C4-2B (cell line): ENCODE results near the gene PRB4.

Experiments
- H3K27ac ChIP-seq: fragments of 450-650 bp; 2 replicates; pipeline ENCODE4 v1.5.1; 2017
- ZFX ChIP-seq: fragments of 450-650 bp; IDR thresholded peaks from 2 replicates; pipeline ENCODE4 v1.6.1; 2017
- TF ChIP-seq, protein P1 (sequence below): fragments of 450-650 bp; conservative IDR thresholded peaks from 2 replicates; pipeline ENCODE4 v1.5.1; 2017; ENCODE audit warnings: mild to moderate bottlenecking

The PRB4 gene

DNA sequence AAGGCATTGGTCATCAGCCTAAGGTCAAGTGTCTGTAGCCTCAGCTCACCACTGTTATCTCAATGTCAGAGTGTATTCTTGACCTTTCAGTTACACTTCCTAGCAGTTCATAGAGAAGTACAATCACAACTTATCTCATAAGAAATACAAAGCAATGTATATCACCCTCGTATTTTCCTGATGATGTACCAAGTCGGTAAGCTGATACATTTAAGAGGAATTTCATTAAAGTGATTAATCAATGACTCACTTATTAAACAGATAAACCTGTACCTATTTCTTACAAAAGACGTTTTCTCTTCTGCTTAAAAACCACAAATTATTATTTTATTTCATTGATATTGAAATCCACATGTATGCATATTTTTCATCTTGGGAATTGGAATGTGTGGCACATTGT is 36.8 kb downstream of the PRB4 start:
- TF ChIP-seq, protein P1, sequence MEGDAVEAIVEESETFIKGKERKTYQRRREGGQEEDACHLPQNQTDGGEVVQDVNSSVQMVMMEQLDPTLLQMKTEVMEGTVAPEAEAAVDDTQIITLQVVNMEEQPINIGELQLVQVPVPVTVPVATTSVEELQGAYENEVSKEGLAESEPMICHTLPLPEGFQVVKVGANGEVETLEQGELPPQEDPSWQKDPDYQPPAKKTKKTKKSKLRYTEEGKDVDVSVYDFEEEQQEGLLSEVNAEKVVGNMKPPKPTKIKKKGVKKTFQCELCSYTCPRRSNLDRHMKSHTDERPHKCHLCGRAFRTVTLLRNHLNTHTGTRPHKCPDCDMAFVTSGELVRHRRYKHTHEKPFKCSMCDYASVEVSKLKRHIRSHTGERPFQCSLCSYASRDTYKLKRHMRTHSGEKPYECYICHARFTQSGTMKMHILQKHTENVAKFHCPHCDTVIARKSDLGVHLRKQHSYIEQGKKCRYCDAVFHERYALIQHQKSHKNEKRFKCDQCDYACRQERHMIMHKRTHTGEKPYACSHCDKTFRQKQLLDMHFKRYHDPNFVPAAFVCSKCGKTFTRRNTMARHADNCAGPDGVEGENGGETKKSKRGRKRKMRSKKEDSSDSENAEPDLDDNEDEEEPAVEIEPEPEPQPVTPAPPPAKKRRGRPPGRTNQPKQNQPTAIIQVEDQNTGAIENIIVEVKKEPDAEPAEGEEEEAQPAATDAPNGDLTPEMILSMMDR: no peak
- no peak for TF ChIP-seq ZFX
- no peak overlapping the region for H3K27ac ChIP-seq

DNA sequence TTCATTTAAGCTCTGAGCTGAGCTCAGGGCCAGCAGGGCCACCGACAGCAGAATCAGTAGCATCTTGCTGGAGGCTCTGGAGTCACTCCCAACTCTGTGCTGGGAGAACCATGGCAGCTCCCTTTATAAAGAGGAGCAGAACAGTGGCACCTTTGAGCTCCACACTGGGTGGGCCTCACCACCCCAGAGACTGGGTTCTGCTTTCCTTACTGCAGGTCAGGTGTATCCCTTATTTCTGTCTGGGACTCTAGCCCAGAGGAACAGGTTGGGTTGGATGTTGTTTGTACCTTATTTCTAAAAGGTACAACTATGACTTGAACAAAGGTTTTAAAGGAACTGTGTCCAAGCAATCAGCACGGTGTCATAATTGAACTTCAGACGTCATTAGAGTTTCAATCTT is 40.6 kb downstream of the PRB4 start, which contains the start of gene PRB3:
Gene PRB3 (minus strand): TSS at position 101 of the 400 bp plus-strand sequence. CDS start 38 bp downstream, at position 63.
- no peak for TF ChIP-seq ZFX

DNA sequence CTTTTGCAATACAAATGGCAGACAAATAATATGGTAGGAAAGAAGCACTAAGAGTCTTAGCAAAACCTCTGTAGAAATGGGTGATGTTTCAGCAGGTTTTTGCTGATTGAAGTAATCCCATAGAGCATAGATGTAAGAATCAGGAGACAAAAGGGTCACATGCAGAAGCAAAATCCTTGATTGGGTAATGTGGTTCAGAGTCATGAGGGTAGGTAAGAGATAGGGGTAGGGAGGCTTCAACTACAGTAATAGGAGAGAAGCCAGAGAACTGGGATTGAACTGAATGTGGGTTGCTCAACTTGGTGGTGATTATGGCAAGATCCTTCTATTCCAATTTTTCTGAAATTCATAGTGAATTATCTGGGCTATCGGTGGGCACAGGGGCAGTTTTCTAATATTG is 45.7 kb downstream of the PRB4 start:
- no peak for TF ChIP-seq ZFX
- TF ChIP-seq, protein P1: no peak
- H3K27ac ChIP-seq: no peak overlapping the region

More for the DNA sequence above, 40.6 kb downstream of the PRB4 start, which contains the start of gene PRB3:
- H3K27ac ChIP-seq: no peak within 1 kb of the TSS
